GM18951 (cell line): ENCODE results near the gene SLC24A4.

Source experiments
- POLR2A ChIP-seq: IDR thresholded peaks from 4 replicates; pipeline ENCODE4 v1.6.1; 2011; ENCODE audit warnings: mild to moderate bottlenecking; ENCODE audit not compliant: insufficient read length, insufficient read depth; ENCODE audit errors: extremely low read depth
- in situ Hi-C: fragments of 300-500 bp; cut with MboI; formaldehyde crosslinking; loops from one replicate; pipeline ENCODE4 v1.12.0; 2022; ENCODE audit warnings: low sequenced_read_pairs, mixed read lengths, inconsistent platforms; ENCODE audit not compliant: unreplicated experiment

SLC24A4 gene

GRCh38 chr14:92459950-92460421 is 137.0 kb downstream of the SLC24A4 start:
- TF ChIP-seq POLR2A: no peak
- in situ Hi-C loops: no loop called here

GRCh38 chr14:92460541-92460915 is 137.6 kb downstream of the SLC24A4 start:
- no peak for TF ChIP-seq POLR2A
- in situ Hi-C loops: no loop called here

GRCh38 chr14:92460916-92461579 is 138.1 kb downstream of the SLC24A4 start:
- in situ Hi-C loops: no loop called here
- TF ChIP-seq POLR2A: no peak

GRCh38 chr14:92461891-92462290 is 138.9 kb downstream of the SLC24A4 start:
- in situ Hi-C loops: no loop called here
- no peak for TF ChIP-seq POLR2A

- no peak for TF ChIP-seq POLR2A
- in situ Hi-C loops: no loop called here
Measured at GRCh38 chr14:92462568-92462967, 139.6 kb downstream of the SLC24A4 start.

- no peak for TF ChIP-seq POLR2A
- in situ Hi-C loops: no loop called here
Measured at GRCh38 chr14:92463141-92463540, 140.2 kb downstream of the SLC24A4 start.

GRCh38 chr14:92464156-92464555 is 141.2 kb downstream of the SLC24A4 start:
- TF ChIP-seq POLR2A: no peak
- in situ Hi-C loops: no loop called here

- in situ Hi-C loops: no loop called here
Measured at GRCh38 chr14:92464716-92465115, 141.8 kb downstream of the SLC24A4 start.

GRCh38 chr14:92465353-92466055 is 142.5 kb downstream of the SLC24A4 start:
- in situ Hi-C loops: no loop called here
- TF ChIP-seq POLR2A: no peak

More at GRCh38 chr14:92464716-92465115, 141.8 kb downstream of the SLC24A4 start:
- no peak for TF ChIP-seq POLR2A

GRCh38 chr14:92466059-92466458 is 143.1 kb downstream of the SLC24A4 start:
- in situ Hi-C loops: no loop called here
- TF ChIP-seq POLR2A: no peak

- no peak for TF ChIP-seq POLR2A
Measured at GRCh38 chr14:92469515-92469914, 146.6 kb downstream of the SLC24A4 start.

GRCh38 chr14:92470215-92470614 is 147.2 kb downstream of the SLC24A4 start:
- no peak for TF ChIP-seq POLR2A
- in situ Hi-C loops: no loop called here

More at GRCh38 chr14:92469515-92469914, 146.6 kb downstream of the SLC24A4 start:
- in situ Hi-C loops: no loop called here

GRCh38 chr14:92470811-92471210 is 147.8 kb downstream of the SLC24A4 start:
- in situ Hi-C loops: no loop called here
- TF ChIP-seq POLR2A: no peak

- in situ Hi-C loops: no loop called here
- TF ChIP-seq POLR2A: no peak
Measured at GRCh38 chr14:92471919-92472318, 149.0 kb downstream of the SLC24A4 start.
